Measurements from ENCODE around the gene MUCL3.

DNA sequence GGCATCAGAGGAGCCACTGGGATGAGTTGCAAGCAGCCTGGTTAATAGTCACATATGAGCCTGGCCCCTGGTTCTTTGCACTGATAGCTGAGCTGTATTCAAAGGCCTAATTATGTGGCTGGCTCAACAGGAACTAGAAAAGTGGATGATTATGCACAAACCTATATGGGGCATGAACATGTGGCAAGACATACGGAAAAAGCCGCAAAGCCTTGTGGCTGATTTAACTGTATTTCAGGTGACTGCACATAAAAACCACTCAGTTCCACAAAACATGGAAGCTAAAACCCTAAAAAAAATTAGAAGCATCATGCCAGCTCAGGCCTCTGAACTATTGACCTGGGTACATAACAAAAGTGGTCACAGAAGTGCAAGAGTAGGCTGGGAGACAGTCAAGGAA lies 56.5 kb downstream of the MUCL3 start:
- TF ChIP-seq NFIC (IDR thresholded peaks at IDR 0.05), result no peak
- no peak for TF ChIP-seq MAX (IDR thresholded peaks at IDR 0.05)
- TF ChIP-seq, protein P1, sequence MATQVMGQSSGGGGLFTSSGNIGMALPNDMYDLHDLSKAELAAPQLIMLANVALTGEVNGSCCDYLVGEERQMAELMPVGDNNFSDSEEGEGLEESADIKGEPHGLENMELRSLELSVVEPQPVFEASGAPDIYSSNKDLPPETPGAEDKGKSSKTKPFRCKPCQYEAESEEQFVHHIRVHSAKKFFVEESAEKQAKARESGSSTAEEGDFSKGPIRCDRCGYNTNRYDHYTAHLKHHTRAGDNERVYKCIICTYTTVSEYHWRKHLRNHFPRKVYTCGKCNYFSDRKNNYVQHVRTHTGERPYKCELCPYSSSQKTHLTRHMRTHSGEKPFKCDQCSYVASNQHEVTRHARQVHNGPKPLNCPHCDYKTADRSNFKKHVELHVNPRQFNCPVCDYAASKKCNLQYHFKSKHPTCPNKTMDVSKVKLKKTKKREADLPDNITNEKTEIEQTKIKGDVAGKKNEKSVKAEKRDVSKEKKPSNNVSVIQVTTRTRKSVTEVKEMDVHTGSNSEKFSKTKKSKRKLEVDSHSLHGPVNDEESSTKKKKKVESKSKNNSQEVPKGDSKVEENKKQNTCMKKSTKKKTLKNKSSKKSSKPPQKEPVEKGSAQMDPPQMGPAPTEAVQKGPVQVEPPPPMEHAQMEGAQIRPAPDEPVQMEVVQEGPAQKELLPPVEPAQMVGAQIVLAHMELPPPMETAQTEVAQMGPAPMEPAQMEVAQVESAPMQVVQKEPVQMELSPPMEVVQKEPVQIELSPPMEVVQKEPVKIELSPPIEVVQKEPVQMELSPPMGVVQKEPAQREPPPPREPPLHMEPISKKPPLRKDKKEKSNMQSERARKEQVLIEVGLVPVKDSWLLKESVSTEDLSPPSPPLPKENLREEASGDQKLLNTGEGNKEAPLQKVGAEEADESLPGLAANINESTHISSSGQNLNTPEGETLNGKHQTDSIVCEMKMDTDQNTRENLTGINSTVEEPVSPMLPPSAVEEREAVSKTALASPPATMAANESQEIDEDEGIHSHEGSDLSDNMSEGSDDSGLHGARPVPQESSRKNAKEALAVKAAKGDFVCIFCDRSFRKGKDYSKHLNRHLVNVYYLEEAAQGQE (IDR thresholded peaks at IDR 0.05; ENCODE audit: low read depth), result no peak
- no peak for TF ChIP-seq TCF12 (IDR thresholded peaks at IDR 0.05; ENCODE audit: low read depth)
- no peak for TF ChIP-seq USF1 (IDR thresholded peaks at IDR 0.05)
- TF ChIP-seq RAD21 (IDR thresholded peaks at IDR 0.05; ENCODE audit: low read depth), result no peak
- TF ChIP-seq ZBTB7A (IDR thresholded peaks at IDR 0.05; ENCODE audit: low read depth), result no peak
- TF ChIP-seq FOXM1 (IDR thresholded peaks at IDR 0.05; ENCODE audit: borderline replicate concordance, low read depth), result no peak

Data from Ishikawa (cell line).